Liver (tissue), 9 donors: ENCODE results near the gene LPP. TPM values are rescaled to one million over a fixed set of nuclear protein-coding genes. Genes with fewer than 3 reads are reported as not detected.

Experiments used
- DNase-seq: peaks from one replicate; pipeline ENCODE4 v3.0.0-alpha.2; 2017; ENCODE audit warnings: low spot score
- H3K27ac ChIP-seq, 2 donors: one replicate each; pipeline ENCODE4 v1.7.0; 2013; ENCODE audit warnings: inconsistent platforms in 2 of 2, low read length in 2 of 2, control low read depth in 1 of 2, low read depth in 1 of 2, mild to moderate bottlenecking in 1 of 2
- H3K27me3 ChIP-seq, 4 donors: one replicate each; pipeline versions ENCODE4 v1.6.1 to v1.7.0; 2013; ENCODE audit warnings: low read length in 3 of 4, inconsistent platforms in 1 of 4, mild to moderate bottlenecking in 1 of 4, moderate library complexity in 1 of 4; ENCODE audit not compliant: control insufficient read depth in 4 of 4, insufficient read depth in 4 of 4
- H3K36me3 ChIP-seq, 4 donors: one replicate each; pipeline versions ENCODE4 v1.6.1 to v1.7.0; 2013; ENCODE audit warnings: low read length in 3 of 4, mild to moderate bottlenecking in 3 of 4, low read depth in 1 of 4, moderate library complexity in 1 of 4; ENCODE audit not compliant: control insufficient read depth in 4 of 4, insufficient read depth in 3 of 4
- H3K4me1 ChIP-seq, 4 donors: one replicate each; pipeline versions ENCODE4 v1.6.1 to v1.7.0; 2013; ENCODE audit warnings: low read length in 3 of 4, mild to moderate bottlenecking in 3 of 4, moderate library complexity in 1 of 4; ENCODE audit not compliant: control insufficient read depth in 4 of 4, insufficient read depth in 4 of 4
- H3K4me3 ChIP-seq, 3 donors: one replicate each; pipeline versions ENCODE4 v1.6.1 to v1.7.0; 2013; ENCODE audit warnings: low read length in 3 of 3, control low read depth in 1 of 3, low read depth in 1 of 3, mild to moderate bottlenecking in 1 of 3
- H3K9ac ChIP-seq, 2 donors: one replicate each; pipeline ENCODE4 v1.7.0; 2013; ENCODE audit warnings: low read length in 2 of 2, mild to moderate bottlenecking in 2 of 2, moderate library complexity in 2 of 2, control low read depth in 1 of 2, low read depth in 1 of 2
- H3K9me3 ChIP-seq, 4 donors: one replicate each; pipeline versions ENCODE4 v1.6.1 to v1.7.0; 2013; ENCODE audit warnings: low read length in 3 of 4; ENCODE audit not compliant: control insufficient read depth in 4 of 4
- ATF3 ChIP-seq: IDR thresholded peaks from 2 replicates; pipeline ENCODE4 v1.6.1; 2016; ENCODE audit warnings: antibody characterized with exemption
- EGR1 ChIP-seq, 2 donors: IDR thresholded peaks; 2 replicates each; pipeline ENCODE4 v1.6.1; 2016 to 2018; ENCODE audit warnings: antibody characterized with exemption in 2 of 2, low read depth in 2 of 2
- FOXA1 ChIP-seq: IDR thresholded peaks from 2 replicates; pipeline ENCODE4 v1.6.1; 2016; ENCODE audit warnings: antibody characterized with exemption
- FOXA2 ChIP-seq: IDR thresholded peaks from 2 replicates; pipeline ENCODE4 v1.6.1; 2016; ENCODE audit warnings: antibody characterized with exemption
- GABPA ChIP-seq, 2 donors: IDR thresholded peaks in 1 of 2; conservative IDR thresholded peaks in 1 of 2; 2 replicates each; pipeline ENCODE4 v1.6.1; 2016; ENCODE audit warnings: antibody characterized with exemption in 2 of 2, mild to moderate bottlenecking in 1 of 2, moderate library complexity in 1 of 2
- HNF4A ChIP-seq, 2 donors: conservative IDR thresholded peaks; 2 replicates each; pipeline ENCODE4 v1.6.1; 2016; ENCODE audit warnings: antibody characterized with exemption in 2 of 2, mild to moderate bottlenecking in 2 of 2
- HNF4G ChIP-seq: IDR thresholded peaks from 2 replicates; pipeline ENCODE4 v1.6.1; 2016; ENCODE audit warnings: antibody characterized with exemption
- JUND ChIP-seq, 2 donors: IDR thresholded peaks; 2 replicates each; pipeline ENCODE4 v1.6.1; 2016; ENCODE audit warnings: antibody characterized with exemption in 2 of 2
- MAX ChIP-seq: IDR thresholded peaks from 2 replicates; pipeline ENCODE4 v1.6.1; 2016; ENCODE audit warnings: antibody characterized with exemption
- NR2F2 ChIP-seq: IDR thresholded peaks from 2 replicates; pipeline ENCODE4 v1.6.1; 2016; ENCODE audit warnings: antibody characterized with exemption
- RAD21 ChIP-seq, 2 donors: IDR thresholded peaks; 2 replicates each; pipeline ENCODE4 v1.6.1; 2016; ENCODE audit warnings: antibody characterized with exemption in 2 of 2, mild to moderate bottlenecking in 2 of 2
- RXRA ChIP-seq, 2 donors: IDR thresholded peaks; 2 replicates each; pipeline ENCODE4 v1.6.1; 2017 to 2018; ENCODE audit warnings: antibody characterized with exemption in 2 of 2, mild to moderate bottlenecking in 1 of 2
- SP1 ChIP-seq: IDR thresholded peaks from 2 replicates; pipeline ENCODE4 v1.6.1; 2018; ENCODE audit warnings: antibody characterized with exemption, mild to moderate bottlenecking
- TAF1 ChIP-seq: conservative IDR thresholded peaks from 2 replicates; pipeline ENCODE4 v1.6.1; 2016; ENCODE audit warnings: antibody characterized with exemption, mild to moderate bottlenecking
- YY1 ChIP-seq: IDR thresholded peaks from 2 replicates; pipeline ENCODE4 v1.6.1; 2016; ENCODE audit warnings: antibody characterized with exemption, mild to moderate bottlenecking
- WGBS: extraction: QIAGEN DNeasy Blood & Tissue Kit; methylation state at CpG from one replicate; pipeline ENCODE4 v1.1.7; 2013; 5-methylcytosine and 5-hydroxymethylcytosine counted together
- polyA plus RNA-seq, 2 donors: library from polyadenylated mRNA; stranded (reverse) in 1 of 2; unstranded in 1 of 2; fragments of 200-250 nt in 1 of 2; fragments of >200 nt in 1 of 2; fragmentation: Nextera tagmentation in 1 of 2; extraction: Ambion mirVana in 1 of 2; gene quantifications; one replicate each; pipeline versions ENCODE4 v1.2.1 to v1.2.3, GENCODE V29; 2013 to 2015
- total RNA-seq, 2 donors: library from RNA; depleted of rRNA; stranded (reverse); fragments of >200 nt; gene quantifications; one replicate each; pipeline ENCODE4 v1.2.3, GENCODE V29; 2014
- TF ChIP-seq, protein P1 (sequence below): IDR thresholded peaks from 2 replicates; pipeline ENCODE4 v1.6.1; 2016; ENCODE audit warnings: antibody characterized with exemption
- TF ChIP-seq, protein P2 (sequence below): IDR thresholded peaks from 2 replicates; pipeline ENCODE4 v1.6.1; 2016; ENCODE audit warnings: antibody characterized with exemption, mild to moderate bottlenecking
- TF ChIP-seq, protein P3 (sequence below): fragments of 150-350 bp; IDR thresholded peaks from 2 replicates; pipeline ENCODE4 v1.5.1; 2017; ENCODE audit warnings: improper control_type of control experiment, low read depth, low read length; ENCODE audit not compliant: missing input control
- donor health status: healthy.
- donor health status: healthy.
- donor health status: healthy.
- donor health status: healthy.
- donor health status: healthy.

Gene LPP
- total and polyA plus RNA-seq, 4 donors = 3.3 to 53.7 (median 28.2) TPM

DNA sequence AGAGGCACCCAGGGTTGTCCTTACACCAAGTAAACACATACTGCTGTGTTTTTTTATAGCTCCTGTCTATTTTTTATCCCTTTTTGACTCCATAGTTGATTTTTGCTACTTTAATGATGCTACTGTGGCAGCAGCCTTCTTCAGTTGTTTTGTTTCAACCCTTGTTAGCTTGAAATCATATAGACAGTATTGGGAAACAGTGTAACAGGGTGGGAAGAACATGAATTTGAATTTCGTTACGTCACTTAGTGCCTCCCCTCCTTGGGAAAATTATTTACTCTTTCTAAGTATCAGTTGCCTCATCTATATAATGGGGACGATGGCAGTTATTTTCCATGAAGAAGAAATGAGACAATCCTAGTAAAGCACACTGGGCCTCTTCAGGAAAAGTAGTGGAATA lies 608.0 kb downstream of the LPP start:
- no peak overlapping the region for H3K27ac ChIP-seq
- H3K4me3 ChIP-seq = no peak overlapping the region
- H3K9me3 ChIP-seq = no peaks in the 10 kb centered on the region
- no peak for DNase-seq
- no peak for TF ChIP-seq EGR1 (IDR thresholded peaks at IDR 0.05; ENCODE audit: low read depth in 2 of 2)
- TF ChIP-seq MAX = no peak
- no peak for TF ChIP-seq YY1
- TF ChIP-seq NR2F2 = no peak
- TF ChIP-seq, protein P1, sequence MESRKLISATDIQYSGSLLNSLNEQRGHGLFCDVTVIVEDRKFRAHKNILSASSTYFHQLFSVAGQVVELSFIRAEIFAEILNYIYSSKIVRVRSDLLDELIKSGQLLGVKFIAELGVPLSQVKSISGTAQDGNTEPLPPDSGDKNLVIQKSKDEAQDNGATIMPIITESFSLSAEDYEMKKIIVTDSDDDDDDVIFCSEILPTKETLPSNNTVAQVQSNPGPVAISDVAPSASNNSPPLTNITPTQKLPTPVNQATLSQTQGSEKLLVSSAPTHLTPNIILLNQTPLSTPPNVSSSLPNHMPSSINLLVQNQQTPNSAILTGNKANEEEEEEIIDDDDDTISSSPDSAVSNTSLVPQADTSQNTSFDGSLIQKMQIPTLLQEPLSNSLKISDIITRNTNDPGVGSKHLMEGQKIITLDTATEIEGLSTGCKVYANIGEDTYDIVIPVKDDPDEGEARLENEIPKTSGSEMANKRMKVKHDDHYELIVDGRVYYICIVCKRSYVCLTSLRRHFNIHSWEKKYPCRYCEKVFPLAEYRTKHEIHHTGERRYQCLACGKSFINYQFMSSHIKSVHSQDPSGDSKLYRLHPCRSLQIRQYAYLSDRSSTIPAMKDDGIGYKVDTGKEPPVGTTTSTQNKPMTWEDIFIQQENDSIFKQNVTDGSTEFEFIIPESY = no peak
- TF ChIP-seq FOXA2 = no peak
- TF ChIP-seq, protein P2, sequence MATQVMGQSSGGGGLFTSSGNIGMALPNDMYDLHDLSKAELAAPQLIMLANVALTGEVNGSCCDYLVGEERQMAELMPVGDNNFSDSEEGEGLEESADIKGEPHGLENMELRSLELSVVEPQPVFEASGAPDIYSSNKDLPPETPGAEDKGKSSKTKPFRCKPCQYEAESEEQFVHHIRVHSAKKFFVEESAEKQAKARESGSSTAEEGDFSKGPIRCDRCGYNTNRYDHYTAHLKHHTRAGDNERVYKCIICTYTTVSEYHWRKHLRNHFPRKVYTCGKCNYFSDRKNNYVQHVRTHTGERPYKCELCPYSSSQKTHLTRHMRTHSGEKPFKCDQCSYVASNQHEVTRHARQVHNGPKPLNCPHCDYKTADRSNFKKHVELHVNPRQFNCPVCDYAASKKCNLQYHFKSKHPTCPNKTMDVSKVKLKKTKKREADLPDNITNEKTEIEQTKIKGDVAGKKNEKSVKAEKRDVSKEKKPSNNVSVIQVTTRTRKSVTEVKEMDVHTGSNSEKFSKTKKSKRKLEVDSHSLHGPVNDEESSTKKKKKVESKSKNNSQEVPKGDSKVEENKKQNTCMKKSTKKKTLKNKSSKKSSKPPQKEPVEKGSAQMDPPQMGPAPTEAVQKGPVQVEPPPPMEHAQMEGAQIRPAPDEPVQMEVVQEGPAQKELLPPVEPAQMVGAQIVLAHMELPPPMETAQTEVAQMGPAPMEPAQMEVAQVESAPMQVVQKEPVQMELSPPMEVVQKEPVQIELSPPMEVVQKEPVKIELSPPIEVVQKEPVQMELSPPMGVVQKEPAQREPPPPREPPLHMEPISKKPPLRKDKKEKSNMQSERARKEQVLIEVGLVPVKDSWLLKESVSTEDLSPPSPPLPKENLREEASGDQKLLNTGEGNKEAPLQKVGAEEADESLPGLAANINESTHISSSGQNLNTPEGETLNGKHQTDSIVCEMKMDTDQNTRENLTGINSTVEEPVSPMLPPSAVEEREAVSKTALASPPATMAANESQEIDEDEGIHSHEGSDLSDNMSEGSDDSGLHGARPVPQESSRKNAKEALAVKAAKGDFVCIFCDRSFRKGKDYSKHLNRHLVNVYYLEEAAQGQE = no peak
- TF ChIP-seq JUND (IDR thresholded peaks at IDR 0.05) = no peak
- no peak for TF ChIP-seq GABPA (IDR thresholded peaks at IDR 0.05 in 1 of 2, conservative IDR thresholded peaks at IDR 0.05 in 1 of 2)
- no peak for TF ChIP-seq RXRA (IDR thresholded peaks at IDR 0.05)
- TF ChIP-seq, protein P3, sequence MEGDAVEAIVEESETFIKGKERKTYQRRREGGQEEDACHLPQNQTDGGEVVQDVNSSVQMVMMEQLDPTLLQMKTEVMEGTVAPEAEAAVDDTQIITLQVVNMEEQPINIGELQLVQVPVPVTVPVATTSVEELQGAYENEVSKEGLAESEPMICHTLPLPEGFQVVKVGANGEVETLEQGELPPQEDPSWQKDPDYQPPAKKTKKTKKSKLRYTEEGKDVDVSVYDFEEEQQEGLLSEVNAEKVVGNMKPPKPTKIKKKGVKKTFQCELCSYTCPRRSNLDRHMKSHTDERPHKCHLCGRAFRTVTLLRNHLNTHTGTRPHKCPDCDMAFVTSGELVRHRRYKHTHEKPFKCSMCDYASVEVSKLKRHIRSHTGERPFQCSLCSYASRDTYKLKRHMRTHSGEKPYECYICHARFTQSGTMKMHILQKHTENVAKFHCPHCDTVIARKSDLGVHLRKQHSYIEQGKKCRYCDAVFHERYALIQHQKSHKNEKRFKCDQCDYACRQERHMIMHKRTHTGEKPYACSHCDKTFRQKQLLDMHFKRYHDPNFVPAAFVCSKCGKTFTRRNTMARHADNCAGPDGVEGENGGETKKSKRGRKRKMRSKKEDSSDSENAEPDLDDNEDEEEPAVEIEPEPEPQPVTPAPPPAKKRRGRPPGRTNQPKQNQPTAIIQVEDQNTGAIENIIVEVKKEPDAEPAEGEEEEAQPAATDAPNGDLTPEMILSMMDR = no peak
- TF ChIP-seq RAD21 (IDR thresholded peaks at IDR 0.05) = no peak
- TF ChIP-seq ATF3 = no peak
- no peak for TF ChIP-seq SP1
- no peak for TF ChIP-seq TAF1
- TF ChIP-seq HNF4A (conservative IDR thresholded peaks at IDR 0.05) = no peak
- TF ChIP-seq FOXA1 = no peak
- TF ChIP-seq HNF4G = no peak
- 97% methylated on average over 3 of the region's 3 CpGs for WGBS
- no peaks in the 10 kb centered on the region for H3K27me3 ChIP-seq
- H3K4me1 ChIP-seq = peaks cover 0 to 3% (median 0%) of the 10 kb centered on the region in 4 donors
- H3K36me3 ChIP-seq = peaks cover 0 to 12% (median under 1%) of the 10 kb centered on the region in 4 donors
- no peak overlapping the region for H3K9ac ChIP-seq
